HG03066 (cell line): ENCODE data around the gene SGCD.
"Not testable (repeated sequence)": the region's sequence is repeated elsewhere in the genome, so short reads cannot be mapped to it uniquely, and the experiment has no call there.

Experiments
- ATAC-seq: cut with Tn5 transposase; IDR thresholded peaks from one replicate; pipeline ENCODE4 v1.9.1; 2021; ENCODE audit warnings: low read depth; ENCODE audit not compliant: unreplicated experiment

The SGCD gene

DNA sequence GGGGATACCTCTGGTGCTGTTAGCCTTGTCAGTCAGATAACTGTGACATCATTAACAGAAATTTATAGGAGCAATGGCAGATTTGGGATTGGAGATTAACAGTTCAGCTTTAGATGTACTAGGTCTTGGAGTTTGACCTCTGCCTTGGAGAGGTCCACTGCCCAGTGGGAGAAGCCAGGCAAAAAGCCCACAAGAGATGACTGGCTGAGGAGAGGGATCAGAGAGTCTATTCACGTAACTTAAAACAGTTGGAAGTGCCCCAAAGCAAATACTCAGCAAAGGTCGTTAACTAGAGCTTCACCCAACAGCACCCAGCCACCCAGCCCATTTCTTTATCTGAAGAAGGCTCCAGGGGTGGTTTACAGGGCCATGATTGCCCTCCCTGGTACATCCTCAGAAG lies 290.5 kb downstream of the SGCD start:
- no peak for ATAC-seq

DNA sequence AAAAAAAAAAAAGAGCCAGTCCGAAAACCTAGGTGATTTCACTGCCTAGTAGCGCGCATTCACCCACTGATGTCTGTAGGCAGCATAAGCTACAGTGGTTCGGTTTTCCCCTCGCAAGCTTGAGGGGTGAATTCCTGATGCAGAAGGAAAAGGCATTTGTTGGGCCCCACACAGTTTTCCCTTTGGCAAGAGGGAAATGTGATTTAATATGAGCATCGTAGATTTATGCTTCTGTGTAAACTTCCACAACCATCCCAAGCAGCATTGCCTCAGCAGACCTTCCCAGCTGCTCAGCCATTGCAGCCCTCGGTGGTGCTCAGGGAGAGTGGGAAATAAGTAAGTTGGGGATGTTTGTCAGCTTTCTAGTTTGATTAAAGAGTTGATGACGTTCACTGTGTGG lies 291.6 kb downstream of the SGCD start:
- no peak for ATAC-seq

DNA sequence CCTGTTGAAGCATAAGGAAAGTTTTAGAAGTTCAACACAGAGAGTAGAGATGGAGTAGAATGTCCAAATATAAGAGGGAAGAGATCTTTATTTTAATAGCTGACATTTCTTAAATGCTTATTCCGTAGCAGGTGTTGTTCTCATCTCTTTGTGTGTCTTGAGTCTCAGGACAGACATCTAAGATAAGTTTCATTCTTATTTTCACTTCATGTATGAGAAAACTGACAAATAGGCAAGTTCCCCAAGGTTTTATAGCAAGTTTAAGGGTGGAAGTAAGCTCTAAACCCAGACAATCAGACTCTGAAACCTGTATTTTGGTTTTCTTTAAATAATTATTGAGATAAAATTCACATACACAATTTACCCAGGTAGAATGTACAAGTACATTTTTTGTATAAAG lies 294.8 kb downstream of the SGCD start:
- ATAC-seq, result no peak

DNA sequence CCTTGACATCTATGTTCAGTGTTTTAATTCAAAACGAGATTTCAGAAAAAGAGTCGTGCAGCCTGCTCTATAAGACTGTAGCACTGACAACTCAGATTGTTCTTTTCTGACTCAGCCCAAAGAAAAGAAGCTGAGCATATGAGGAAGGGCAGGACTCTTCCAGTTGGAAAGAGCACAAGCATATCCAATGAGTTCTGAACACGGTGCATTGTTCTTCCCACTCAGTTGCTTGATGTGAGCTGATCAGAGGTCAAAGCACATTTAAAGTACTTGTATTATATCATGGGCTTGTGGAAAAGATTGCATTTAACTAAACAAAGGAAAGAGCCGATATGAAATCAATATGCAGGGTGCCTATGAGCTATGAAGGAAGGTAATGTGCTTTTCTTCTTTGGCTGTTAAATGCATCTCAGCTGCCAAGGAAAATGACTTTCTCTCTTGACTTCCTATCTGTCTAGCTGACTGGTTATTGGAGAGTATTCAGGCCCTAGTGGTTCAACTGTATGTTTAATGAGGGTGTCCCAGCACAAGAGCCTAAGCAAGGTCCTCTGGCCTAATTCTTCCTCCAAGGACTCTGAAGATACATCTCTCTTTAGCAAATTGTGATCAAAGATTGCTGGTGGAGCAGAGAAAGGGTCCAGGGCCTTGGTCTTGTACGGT lies 296.5 kb downstream of the SGCD start:
- no peak for ATAC-seq

DNA sequence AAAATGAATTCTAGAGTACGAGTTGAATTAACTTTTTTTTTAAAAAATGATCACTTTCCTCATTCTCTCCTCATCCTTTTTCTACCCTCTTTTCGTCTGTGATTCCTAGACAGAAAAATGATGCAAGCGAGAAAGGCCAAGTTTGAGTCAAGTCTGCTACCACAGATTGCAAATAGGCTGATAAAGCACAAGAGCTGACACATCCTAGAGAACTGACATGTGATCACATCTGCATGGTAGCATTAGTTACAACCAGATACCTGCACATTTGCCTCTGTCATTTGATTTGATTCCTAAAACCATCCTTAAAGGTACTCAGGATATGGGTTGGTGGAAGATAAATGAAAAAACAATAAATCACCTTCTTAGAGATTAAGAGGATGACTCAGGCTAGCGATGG lies 297.7 kb downstream of the SGCD start:
- ATAC-seq, result no peak

DNA sequence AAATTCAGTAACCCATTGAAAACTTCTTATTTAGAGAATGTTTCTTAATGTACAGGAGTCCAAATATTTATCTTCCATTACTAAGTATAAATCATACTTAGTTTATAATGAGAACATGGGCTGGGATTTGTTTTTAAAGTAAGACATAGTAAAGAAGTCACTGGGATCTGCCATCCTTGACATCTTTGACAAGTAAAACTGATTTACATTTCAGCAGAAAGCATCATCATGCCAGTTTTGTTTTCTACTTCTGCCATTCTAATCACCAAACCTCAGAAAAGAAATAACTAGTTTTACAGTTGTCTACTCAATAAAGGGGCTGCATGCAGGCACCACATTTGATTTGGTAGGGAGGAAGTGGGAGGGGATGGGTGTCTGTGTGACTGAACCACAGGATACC lies 301.5 kb downstream of the SGCD start:
- no peak for ATAC-seq

DNA sequence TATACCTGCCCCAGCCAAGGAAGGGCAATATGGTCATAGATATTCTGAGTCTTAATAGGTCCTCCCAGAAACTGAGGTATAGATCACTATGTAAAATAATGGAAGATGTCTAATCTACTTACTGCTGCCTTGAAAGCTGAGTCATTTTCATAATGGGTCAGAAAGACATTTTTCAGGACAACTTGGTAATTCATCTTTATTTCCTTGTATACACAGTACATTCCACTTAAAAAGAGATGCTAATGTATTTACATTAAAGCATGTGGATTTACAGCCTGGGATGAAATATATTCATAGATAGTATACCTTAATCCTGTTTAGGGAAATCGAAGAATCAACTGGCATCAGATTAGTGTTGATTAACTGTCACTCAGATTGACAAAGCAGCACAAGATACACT lies 304.0 kb downstream of the SGCD start:
- no peak for ATAC-seq

DNA sequence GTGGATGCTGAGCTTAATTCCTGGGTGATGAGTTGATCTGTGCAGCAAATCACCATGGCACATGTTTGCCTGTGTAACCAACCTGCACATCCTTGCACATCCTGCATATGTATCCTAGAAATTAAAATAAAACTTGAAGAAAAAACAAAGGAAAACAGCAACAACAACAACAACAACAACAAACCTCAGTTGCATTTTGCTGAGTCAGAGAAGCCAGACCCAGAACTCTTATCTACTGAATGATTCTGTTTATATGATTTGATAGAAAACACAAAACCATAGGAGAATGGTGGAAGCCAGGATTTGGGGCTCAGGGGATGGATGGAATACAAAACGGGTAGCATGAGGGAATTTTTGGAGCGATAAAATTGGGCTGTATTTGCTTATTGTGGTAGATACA lies 307.3 kb downstream of the SGCD start:
- no peak for ATAC-seq

DNA sequence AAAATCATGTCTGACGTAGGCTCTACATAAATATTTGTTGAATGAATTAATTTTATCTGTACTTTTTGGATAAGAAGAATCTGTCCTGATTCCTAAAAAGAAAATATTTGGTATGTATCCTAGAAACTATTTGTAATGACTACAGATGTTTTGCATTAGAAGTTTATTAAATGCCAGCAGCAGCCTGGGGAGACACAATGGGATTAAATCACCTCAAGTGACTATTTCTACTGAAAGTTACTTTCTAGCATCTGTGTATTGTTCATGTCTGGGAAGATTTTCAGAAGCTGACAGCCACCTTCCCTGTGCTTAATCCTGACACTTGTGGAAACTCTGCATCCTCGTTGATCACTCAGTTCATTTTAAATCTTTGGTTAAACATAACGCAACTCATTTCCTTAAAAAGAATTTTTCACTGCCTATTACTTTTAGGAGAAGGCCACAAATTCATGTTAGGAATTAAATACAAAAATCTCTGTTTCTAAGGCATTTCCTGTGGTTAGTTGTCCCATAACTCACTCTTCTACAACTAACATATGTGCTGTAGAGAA lies 313.8 kb downstream of the SGCD start:
- ATAC-seq, result no peak

DNA sequence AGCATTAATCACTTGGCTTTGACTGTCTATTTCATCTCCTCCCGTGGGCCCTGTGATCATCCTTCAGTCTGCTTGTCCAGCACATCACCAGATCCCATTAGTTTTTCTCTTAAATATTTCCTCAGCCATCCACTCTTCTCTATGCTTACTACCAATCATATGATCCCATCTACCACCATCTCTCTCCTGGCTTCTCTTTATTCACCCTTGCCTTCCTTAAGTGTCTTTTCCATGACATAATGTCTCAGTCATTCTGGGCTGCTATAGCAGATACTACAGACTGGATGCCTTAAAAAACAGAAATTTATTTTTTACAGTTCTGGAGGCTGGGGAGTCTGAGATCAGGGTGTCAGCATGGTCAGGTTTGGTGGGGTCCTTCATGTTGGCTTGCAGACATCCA lies 314.7 kb downstream of the SGCD start:
- no peak for ATAC-seq

DNA sequence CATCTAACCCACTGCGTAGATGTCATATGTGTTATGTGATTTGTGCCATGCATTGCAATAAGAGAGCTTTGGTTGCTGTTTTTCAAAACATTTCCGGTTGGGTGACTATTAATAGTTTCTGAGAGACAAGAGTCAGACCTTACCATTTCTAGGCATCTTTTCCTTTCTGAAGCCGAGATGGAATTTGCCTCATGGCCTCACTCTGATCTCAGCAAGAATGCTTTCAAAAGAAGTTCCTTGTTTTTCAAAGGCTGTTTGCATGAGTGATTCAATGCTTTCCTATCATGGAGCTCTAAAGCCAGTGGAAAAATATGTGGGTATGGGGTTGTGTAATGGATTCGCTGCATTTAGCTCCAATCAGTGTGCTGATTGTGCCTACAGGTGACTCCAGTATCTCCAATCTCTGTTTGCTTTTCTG lies 320.1 kb downstream of the SGCD start:
- ATAC-seq, result no peak

DNA sequence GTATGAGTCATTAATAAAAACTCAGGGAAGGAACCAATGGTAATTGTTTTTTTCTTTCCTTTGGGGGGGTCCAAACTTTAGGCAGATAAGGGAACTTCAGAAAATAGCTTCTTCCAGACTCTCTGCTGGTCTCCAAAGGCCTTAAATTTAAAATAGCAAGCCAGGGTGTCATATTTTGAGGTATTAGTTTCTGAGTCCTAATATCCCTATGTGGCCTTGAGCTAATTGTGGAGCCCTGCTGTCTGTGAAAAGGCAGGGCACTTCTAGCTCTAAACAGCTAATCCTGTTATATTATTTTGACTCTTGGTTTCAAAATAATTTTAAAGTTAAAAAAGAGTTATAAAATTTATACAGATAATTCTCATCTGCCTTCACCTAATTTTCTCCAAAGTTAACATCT lies 327.5 kb downstream of the SGCD start:
- no peak for ATAC-seq

DNA sequence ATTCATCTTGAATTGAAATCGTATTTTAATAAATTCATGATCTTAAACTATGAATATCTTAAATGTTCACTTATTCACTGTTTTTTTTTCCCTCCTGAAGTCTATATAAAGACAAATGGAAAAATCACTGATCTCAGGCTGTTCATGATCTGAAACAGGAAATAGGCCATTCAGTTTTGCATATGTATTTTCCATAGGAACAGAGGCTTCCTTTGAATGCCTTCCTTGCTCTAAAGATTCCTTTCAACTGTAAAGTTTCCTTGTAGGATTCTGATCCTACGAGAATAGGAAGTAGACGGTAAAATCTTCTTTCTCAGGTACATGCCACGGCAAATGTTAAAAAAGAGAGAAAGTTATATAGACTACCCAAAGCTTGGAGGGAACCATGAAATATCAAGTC lies 328.8 kb downstream of the SGCD start:
- ATAC-seq, result no peak

DNA sequence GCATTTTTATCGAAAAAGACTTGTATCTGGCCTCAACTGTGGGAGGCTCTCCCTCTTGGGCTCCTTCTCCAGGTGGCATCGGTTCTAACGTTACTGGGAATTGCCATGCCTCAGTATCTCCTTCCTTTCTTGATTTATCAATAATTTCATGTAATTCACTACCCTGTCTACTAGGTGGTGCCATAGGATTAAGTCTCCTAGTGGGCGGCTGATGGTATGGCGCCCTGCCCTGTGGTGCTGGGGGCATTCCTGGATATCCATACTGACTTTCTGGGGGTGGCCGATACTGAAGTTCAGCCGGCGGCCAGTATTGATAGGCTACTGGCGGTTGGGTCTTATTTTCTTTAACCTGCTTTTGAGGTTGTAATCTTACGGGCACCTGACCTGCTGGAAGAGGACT lies 337.9 kb downstream of the SGCD start:
- ATAC-seq, result not testable (repeated sequence)

DNA sequence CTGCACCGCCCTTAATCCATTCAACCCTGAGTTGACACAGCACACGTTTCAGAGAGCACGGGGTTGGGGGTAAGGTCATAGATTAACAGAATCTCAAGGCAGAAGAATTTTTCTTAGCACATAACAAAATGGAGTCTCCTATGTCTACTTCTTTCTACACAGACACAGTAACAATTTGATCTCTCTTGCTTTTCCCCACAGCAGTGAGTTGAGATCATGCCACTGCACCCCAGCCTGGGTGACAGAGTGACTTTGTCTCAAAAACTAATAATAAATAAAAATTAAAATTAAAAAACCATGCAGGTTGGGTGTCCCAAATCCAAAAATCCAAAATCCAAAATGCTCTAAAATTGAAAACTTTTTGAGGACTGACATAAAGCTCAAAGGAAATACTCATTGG lies 339.7 kb downstream of the SGCD start:
- ATAC-seq, result not testable (repeated sequence)

DNA sequence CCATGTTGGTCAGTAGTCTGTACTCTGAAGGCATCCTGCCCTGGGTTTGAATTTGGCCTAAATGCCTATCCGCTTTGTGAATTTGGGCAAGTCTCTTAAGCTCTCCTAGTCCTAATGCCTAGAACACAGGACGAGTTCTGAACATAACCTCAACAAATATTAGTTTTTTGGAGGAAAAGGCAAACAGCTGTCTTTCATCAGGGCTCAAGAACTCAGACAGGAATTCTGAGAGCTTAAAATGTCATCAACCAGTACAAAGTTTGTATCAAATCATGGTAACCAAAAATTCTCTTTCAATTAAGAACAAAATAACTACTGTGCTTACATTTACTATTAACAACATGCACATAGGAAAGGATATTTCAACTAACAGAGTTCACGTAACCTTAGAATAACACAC lies 340.7 kb downstream of the SGCD start:
- ATAC-seq, result no peak

DNA sequence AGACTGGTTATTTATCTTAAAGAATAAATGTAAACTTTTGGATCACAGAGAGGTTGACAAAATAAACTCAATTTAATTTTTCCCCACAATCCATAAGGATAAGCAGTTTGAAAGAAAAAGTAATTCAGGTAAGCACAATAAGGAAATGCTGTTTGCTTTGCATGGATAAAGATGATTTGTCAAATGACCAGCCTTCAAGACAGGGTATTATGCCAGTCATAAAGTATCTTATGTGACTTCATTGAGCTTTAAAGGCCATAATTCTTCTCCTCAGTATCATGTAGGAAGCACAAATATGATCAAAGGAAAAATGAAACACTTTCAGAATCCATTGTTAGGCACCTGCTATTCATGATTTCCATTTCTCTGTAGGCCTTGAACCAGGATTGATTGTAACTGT lies 342.5 kb downstream of the SGCD start:
- ATAC-seq, result no peak

DNA sequence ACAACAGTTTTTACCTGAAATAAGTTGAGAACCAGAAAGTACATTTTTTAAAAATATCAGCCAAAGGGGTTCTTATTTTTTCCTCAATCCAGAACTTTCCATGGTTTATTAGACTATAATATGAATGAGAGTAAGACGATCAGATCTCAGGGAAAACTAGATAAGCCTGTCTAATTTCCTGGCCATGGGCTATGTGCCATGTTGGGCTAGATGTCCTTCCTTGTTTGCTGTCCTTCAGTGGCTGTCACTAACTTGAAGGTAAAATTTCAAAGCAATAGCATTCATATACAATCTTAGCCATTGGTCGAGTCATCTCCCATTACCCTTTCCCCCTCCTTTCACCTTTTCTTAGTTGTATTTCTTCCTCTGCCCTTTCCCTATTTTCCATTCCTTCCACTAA lies 343.7 kb downstream of the SGCD start:
- ATAC-seq, result no peak

DNA sequence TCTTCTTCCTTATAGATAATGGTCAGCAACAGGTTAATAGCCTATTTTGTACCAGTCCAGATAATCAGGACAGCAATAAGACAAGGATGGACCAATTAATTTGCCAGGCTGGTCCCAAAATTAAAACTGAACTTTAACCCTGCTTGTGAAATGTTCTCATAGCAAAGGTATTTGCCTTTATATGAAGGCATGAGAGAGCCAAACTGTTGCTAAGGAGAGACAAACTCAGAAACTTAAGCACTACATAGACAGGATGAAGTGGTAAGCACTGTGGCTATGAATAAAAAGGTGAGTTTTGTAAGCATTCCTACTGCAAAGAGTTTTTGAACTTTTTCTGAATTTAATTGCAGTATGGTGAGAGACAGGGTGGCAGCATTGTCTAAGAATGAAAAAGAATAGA lies 348.4 kb downstream of the SGCD start:
- ATAC-seq, result no peak

DNA sequence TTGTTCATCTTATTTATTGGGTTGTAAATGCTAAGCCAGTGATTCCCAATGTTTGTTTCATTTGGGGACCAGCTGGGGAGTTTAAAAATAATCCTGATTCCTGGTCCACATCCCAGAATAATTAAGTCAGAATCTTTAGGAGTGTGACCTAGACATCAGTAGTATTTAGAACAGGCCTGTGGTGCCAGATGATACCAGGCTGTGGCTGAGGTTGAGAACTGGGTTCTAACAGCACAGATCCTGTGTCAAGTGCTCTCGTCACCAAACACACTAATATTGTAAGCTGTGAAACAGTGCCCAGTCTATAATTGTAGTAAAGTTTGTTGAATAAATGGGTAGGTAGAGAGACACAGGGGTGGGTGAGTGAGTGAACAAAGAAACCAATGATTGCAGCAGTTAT lies 351.0 kb downstream of the SGCD start:
- no peak for ATAC-seq

DNA sequence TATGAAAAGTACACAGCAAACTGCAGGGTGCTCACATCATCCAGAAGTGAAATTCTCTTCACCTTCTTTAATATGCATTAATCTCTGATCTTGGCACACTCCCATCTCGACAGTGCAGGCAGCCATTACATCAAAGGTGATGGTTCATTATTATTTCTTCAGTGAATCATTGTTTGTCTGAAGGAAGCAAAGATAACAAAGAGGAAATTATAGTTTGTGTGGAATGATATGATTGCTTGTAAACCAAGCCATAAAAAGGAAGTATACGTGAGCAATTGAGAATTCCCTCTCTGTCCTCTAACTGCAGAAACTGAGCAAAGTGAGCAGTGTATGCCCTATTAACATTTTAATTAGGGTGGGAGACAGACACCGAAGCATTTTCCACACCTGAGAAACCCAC lies 351.5 kb downstream of the SGCD start:
- no peak for ATAC-seq

DNA sequence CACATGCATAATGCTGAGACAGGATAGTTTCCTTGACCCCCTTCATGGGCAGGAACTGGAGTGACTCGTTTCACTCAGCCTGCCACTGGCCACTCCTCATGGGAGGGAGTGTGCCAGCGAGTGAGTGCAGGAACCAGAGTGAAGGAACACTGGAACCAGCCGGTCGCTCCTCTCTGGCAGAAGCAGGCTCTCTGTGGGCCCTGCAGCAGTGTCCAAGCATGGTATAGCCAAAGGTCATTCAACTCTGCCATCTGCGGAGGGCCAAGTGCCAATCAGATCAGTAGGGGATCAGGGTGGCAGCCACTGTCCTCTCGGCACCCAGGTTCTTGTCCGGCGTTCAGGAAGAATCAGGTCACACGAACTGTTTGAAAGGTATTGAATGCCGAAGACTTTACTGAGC lies 353.9 kb downstream of the SGCD start:
- no peak for ATAC-seq

DNA sequence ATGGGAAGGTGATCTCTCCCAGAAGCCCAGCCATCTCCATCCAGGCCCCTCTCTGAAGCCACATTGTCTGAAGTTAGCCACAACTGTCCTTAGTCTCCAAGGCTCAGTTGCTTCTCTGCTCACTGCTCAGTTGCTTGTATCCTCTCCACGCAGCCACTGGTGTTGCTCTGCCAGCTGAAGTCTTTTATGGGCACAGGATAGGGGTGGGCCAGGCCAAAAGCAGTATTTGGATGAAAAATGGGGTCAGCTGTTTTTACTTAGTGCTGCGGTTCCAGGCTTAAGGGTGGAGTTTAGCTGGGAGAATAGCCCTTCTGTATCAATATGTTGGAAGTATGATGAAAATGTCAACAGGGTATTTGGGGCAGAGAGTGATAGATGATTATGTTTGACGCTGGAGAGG lies 354.3 kb downstream of the SGCD start:
- no peak for ATAC-seq
